Breast epithelium (tissue), 4 donors: ENCODE results near the gene SIRT1. TPM values are rescaled to one million over a fixed set of nuclear protein-coding genes. Genes with fewer than 3 reads are reported as not detected.

Source experiments
- DNase-seq, 2 donors: peaks; one replicate each; pipeline ENCODE4 v3.0.0-alpha.2; 2019; ENCODE audit warnings: low spot score in 2 of 2
- H3K27ac ChIP-seq, 2 donors: fragments of 200-600 bp; sonication (generic) in 1 of 2; one replicate each; pipeline ENCODE4 v1.5.1; 2016 to 2019; ENCODE audit warnings: mild to moderate bottlenecking in 1 of 2
- H3K27me3 ChIP-seq, 2 donors: fragments of 200-600 bp; sonication (generic) in 1 of 2; one replicate each; pipeline versions ENCODE4 v1.5.1 to v1.6.0; 2017 to 2019; ENCODE audit warnings: control low read depth in 1 of 2, mild to moderate bottlenecking in 1 of 2
- H3K36me3 ChIP-seq: fragments of 200-600 bp; one replicate; pipeline ENCODE4 v1.5.1; 2019
- H3K4me1 ChIP-seq, 2 donors: fragments of 200-600 bp; sonication (generic); one replicate each; pipeline ENCODE4 v1.5.1; 2016 to 2019; ENCODE audit warnings: control low read depth in 1 of 2
- H3K4me3 ChIP-seq, 3 donors: fragments of 200-600 bp; sonication (generic); 1 replicate in 2 of 3; 2 replicates in 1 of 3; pipeline ENCODE4 v1.5.1; 2016 to 2019; ENCODE audit warnings: mild to moderate bottlenecking in 3 of 3, moderate library complexity in 2 of 3
- H3K9me3 ChIP-seq, 2 donors: fragments of 200-600 bp; sonication (generic) in 1 of 2; one replicate each; pipeline ENCODE4 v1.5.1; 2016 to 2019; ENCODE audit warnings: control low read depth in 1 of 2
- POLR2A ChIP-seq: fragments of 450-650 bp; IDR thresholded peaks from one replicate; pipeline ENCODE4 v1.6.1; 2016; ENCODE audit warnings: antibody characterized with exemption, mild to moderate bottlenecking, moderate library complexity
- POLR2AphosphoS5 ChIP-seq, 3 donors: sonication (generic); formaldehyde crosslinking; IDR thresholded peaks; one replicate each; pipeline ENCODE4 v1.6.1; 2017; ENCODE audit warnings: antibody characterized with exemption in 3 of 3
- intact Hi-C: fragments of 100-400 bp; cut with DNase I; formaldehyde crosslinking; loops from one replicate; pipeline ENCODE4 v1.15.1; 2023; ENCODE audit warnings: low total_unique reads
- total RNA-seq, 3 donors: library from RNA; depleted of rRNA; stranded (reverse); fragments of >200 nt; gene quantifications; one replicate each; pipeline ENCODE4 v1.1.0, GENCODE V29; 2016
- TF ChIP-seq, protein P1 (sequence below), 3 donors: fragments of 450-650 bp; IDR thresholded peaks; one replicate each; pipeline ENCODE4 v1.5.1; 2016 to 2017; ENCODE audit warnings: antibody characterized with exemption in 3 of 3, mild to moderate bottlenecking in 3 of 3, moderate library complexity in 3 of 3

The SIRT1 gene
- total RNA-seq, 3 donors from 2014 or later = 21.0 to 43.3 (median 35.5) TPM

DNA sequence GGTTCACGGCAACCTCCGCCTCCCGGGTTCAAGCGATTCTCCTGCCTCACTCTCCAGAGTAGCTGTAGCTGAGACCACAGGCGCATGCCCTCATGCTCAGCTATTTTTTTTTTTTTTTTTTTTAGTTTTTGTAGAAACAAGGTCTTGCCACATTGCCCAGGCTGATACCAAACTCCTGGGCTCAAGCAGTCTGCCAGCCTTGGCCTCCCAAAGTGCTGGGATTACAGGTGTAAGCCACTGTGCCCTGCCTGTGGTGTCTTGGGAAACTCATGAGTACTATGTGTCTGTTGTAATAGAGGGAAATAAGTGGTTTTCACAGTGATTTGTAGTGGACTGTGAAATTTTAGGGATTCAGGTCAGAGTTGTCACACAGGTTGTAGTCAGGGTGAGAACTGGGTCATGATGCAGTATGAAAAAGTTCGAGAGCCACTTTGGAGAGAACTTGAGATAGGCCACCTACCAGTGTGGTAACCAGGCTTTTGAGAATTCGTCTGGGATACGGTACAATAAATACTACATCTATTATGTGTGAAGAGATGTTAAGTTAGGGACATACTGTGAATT is 30.4 kb downstream of the SIRT1 start:
- intact Hi-C loops = loop anchor here (10.0 kb wide), 1 partner anchor 710 kb away; no protein-coding TSS in a partner anchor
- DNase-seq = no peak
- H3K27me3 ChIP-seq = no peaks in the 10 kb centered on the region
- H3K36me3 ChIP-seq = no peaks in the 10 kb centered on the region
- TF ChIP-seq POLR2AphosphoS5 (IDR thresholded peaks at IDR 0.05) (no peak), POLR2A (no peak)
- TF ChIP-seq, protein P1, sequence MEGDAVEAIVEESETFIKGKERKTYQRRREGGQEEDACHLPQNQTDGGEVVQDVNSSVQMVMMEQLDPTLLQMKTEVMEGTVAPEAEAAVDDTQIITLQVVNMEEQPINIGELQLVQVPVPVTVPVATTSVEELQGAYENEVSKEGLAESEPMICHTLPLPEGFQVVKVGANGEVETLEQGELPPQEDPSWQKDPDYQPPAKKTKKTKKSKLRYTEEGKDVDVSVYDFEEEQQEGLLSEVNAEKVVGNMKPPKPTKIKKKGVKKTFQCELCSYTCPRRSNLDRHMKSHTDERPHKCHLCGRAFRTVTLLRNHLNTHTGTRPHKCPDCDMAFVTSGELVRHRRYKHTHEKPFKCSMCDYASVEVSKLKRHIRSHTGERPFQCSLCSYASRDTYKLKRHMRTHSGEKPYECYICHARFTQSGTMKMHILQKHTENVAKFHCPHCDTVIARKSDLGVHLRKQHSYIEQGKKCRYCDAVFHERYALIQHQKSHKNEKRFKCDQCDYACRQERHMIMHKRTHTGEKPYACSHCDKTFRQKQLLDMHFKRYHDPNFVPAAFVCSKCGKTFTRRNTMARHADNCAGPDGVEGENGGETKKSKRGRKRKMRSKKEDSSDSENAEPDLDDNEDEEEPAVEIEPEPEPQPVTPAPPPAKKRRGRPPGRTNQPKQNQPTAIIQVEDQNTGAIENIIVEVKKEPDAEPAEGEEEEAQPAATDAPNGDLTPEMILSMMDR (IDR thresholded peaks at IDR 0.05) = no peak
- no peaks in the 10 kb centered on the region for H3K9me3 ChIP-seq
- H3K4me1 ChIP-seq = no peaks in the 10 kb centered on the region
- H3K4me3 ChIP-seq = no peak overlapping the region
- H3K27ac ChIP-seq = no peak overlapping the region

DNA sequence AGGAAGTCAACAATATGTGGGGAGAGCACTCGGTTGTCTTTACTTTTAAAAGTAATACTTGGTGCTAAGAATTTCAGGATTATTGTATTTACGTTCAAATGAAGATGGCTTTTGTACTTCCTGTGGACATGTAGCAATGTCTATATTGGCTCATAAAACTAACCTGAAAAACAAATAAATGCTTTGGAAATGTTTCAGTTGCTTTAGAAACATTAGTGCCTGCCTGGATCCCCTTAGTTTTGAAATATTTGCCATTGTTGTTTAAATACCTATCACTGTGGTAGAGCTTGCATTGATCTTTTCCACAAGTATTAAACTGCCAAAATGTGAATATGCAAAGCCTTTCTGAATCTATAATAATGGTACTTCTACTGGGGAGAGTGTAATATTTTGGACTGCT is 32.7 kb downstream of the SIRT1 start:
- intact Hi-C loops = loop anchor here (10.0 kb wide), 1 partner anchor 712 kb away; no protein-coding TSS in a partner anchor
- DNase-seq = no peak
- no peaks in the 10 kb centered on the region for H3K9me3 ChIP-seq
- no peaks in the 10 kb centered on the region for H3K36me3 ChIP-seq
- no peaks in the 10 kb centered on the region for H3K4me1 ChIP-seq
- no peaks in the 10 kb centered on the region for H3K27me3 ChIP-seq
- no peak overlapping the region for H3K4me3 ChIP-seq
- no peak overlapping the region for H3K27ac ChIP-seq
- TF ChIP-seq POLR2A (no peak), POLR2AphosphoS5 (IDR thresholded peaks at IDR 0.05) (no peak)
- TF ChIP-seq, protein P1 (IDR thresholded peaks at IDR 0.05) = no peak

DNA sequence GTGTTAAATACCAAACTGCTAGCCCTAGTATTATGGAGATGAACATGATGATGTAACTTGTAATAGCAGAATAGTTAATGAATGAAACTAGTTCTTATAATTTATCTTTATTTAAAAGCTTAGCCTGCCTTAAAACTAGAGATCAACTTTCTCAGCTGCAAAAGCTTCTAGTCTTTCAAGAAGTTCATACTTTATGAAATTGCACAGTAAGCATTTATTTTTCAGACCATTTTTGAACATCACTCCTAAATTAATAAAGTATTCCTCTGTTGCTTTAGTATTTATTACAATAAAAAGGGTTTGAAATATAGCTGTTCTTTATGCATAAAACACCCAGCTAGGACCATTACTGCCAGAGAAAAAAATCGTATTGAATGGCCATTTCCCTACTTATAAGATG is 33.2 kb downstream of the SIRT1 start:
- no peak for DNase-seq
- Histone ChIP-seq H3K4me1 (no peaks in the 10 kb centered on the region), H3K36me3 (no peaks in the 10 kb centered on the region), H3K27me3 (no peaks in the 10 kb centered on the region), H3K9me3 (no peaks in the 10 kb centered on the region), H3K4me3 (no peak overlapping the region), H3K27ac (no peak overlapping the region)
- TF ChIP-seq, protein P1 (IDR thresholded peaks at IDR 0.05) = no peak
- no peak for TF ChIP-seq POLR2A
- TF ChIP-seq POLR2AphosphoS5 (IDR thresholded peaks at IDR 0.05) = no peak
- intact Hi-C loops = loop anchor here (10.0 kb wide), 1 partner anchor 713 kb away; no protein-coding TSS in a partner anchor

DNA sequence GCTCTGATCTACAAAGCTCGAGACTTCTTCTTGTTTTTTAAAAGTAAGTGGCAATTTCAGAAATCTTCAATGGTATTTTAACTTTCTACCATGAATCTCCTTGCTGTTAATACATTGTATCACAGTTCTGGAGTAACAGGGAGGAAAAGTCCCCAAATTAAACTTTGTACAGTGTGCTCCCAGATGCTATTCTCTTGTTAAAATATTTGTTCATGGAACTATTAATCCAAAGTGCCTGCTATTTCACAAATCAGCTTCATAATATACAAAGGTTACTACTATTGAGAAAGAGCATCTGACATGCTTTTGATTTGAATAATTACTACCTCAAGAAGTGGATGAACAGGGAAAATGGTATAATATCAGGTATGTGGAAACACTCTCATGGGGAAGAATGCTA is 36.6 kb downstream of the SIRT1 start:
- no peak for TF ChIP-seq POLR2A
- TF ChIP-seq POLR2AphosphoS5 (IDR thresholded peaks at IDR 0.05) = no peak
- TF ChIP-seq, protein P1 (IDR thresholded peaks at IDR 0.05) = no peak
- Histone ChIP-seq H3K27me3 (no peaks in the 10 kb centered on the region), H3K36me3 (no peaks in the 10 kb centered on the region), H3K4me1 (no peaks in the 10 kb centered on the region), H3K27ac (no peak overlapping the region), H3K9me3 (no peaks in the 10 kb centered on the region), H3K4me3 (no peak overlapping the region)
- intact Hi-C loops = no loop called here
- no peak for DNase-seq

DNA sequence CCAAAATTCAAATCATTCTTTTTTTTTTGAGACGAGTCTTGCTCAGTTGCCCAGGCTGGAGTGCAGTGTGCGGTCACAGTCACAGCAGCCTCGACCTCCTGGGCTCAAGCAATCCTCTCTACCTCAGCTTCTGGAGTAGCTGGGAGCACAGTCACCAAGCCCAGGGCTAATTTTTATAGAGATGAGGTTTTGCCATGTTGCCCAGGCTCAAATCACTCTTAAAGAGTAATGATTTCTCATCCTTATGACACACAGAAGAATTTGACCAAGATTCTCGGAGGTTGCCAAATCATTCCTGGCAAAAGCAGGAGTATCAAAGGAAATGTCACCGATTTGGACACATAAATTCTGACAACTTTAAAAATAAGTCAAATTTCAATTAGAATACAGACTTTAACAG is 39.1 kb downstream of the SIRT1 start:
- no peaks in the 10 kb centered on the region for H3K36me3 ChIP-seq
- no peaks in the 10 kb centered on the region for H3K27me3 ChIP-seq
- intact Hi-C loops = no loop called here

More for the DNA sequence above, 39.1 kb downstream of the SIRT1 start:
- H3K4me1 ChIP-seq = no peaks in the 10 kb centered on the region
- H3K4me3 ChIP-seq = no peak overlapping the region
- DNase-seq = no peak
- no peak overlapping the region for H3K27ac ChIP-seq
- no peaks in the 10 kb centered on the region for H3K9me3 ChIP-seq
- TF ChIP-seq POLR2A = no peak
- TF ChIP-seq, protein P1 (IDR thresholded peaks at IDR 0.05) = no peak
